Mesothelial cell of epicardium (in vitro differentiated cells): ENCODE measurements around the gene SOSTDC1. TPM values are rescaled to one million over a fixed set of nuclear protein-coding genes. Genes with fewer than 3 reads are reported as not detected.
A peak's percentile ranks its signal among the peaks of the same experiment; 100 is the strongest.

Source experiments
- DNase-seq, 2 experiments: peaks; one replicate each; pipeline ENCODE4 v3.0.0; 2021; ENCODE audit warnings: low spot score in 2 of 2; ENCODE audit not compliant: unreplicated experiment in 2 of 2
- H3K27ac Mint-ChIP-seq: 2 replicates; pipeline ENCODE4 v1.8.0; 2021; ENCODE audit warnings: mixed read lengths
- H3K27me3 Mint-ChIP-seq: 2 replicates; pipeline ENCODE4 v1.8.0; 2021; ENCODE audit warnings: low read depth, mixed read lengths
- H3K36me3 Mint-ChIP-seq: 2 replicates; pipeline ENCODE4 v1.8.0; 2021; ENCODE audit warnings: mixed read lengths
- H3K4me1 Mint-ChIP-seq: 2 replicates; pipeline ENCODE4 v1.8.0; 2021; ENCODE audit warnings: mixed read lengths
- H3K4me3 Mint-ChIP-seq: 2 replicates; pipeline ENCODE4 v1.8.0; 2021; ENCODE audit warnings: mild to moderate bottlenecking, moderate library complexity, mixed read lengths
- H3K9me3 Mint-ChIP-seq: 2 replicates; pipeline ENCODE4 v1.8.0; 2021; ENCODE audit warnings: mixed read lengths
- CTCF ChIP-seq: fragments of 200-600 bp; sonication (generic); IDR thresholded peaks from one replicate; pipeline ENCODE4 v1.5.0; 2021; ENCODE audit warnings: antibody characterized with exemption; ENCODE audit not compliant: unreplicated experiment
- total RNA-seq: library from RNA; stranded (reverse); gene quantifications from 3 replicates; pipeline ENCODE4 v1.2.1, GENCODE V29; 2021

SOSTDC1 gene
- total RNA-seq, 1 donor from 2014 or later: 13.0 TPM

- no peak for TF ChIP-seq CTCF
- peaks cover 27% of the 10 kb centered on the region for H3K4me1 Mint-ChIP-seq
- no peak overlapping the region for H3K4me3 Mint-ChIP-seq
- H3K27ac Mint-ChIP-seq: peak overlapping the region; percentile 59
- H3K36me3 Mint-ChIP-seq: no peaks in the 10 kb centered on the region
- H3K9me3 Mint-ChIP-seq: peaks cover 6% of the 10 kb centered on the region
- no peak for DNase-seq
- H3K27me3 Mint-ChIP-seq: no peaks in the 10 kb centered on the region
Observed at GRCh38 chr7:16422917-16423316, 42.6 kb downstream of the SOSTDC1 start.

GRCh38 chr7:16422103-16422435 lies 43.5 kb downstream of the SOSTDC1 start:
- H3K27ac Mint-ChIP-seq: peak overlapping the region; percentile 94
- TF ChIP-seq CTCF: no peak
- no peaks in the 10 kb centered on the region for H3K36me3 Mint-ChIP-seq
- H3K4me3 Mint-ChIP-seq: peak overlapping the region; percentile 64
- H3K9me3 Mint-ChIP-seq: peaks cover 6% of the 10 kb centered on the region
- no peaks in the 10 kb centered on the region for H3K27me3 Mint-ChIP-seq
- DNase-seq: no peak
- H3K4me1 Mint-ChIP-seq: peaks cover 27% of the 10 kb centered on the region

GRCh38 chr7:16421333-16422102 lies 44.0 kb downstream of the SOSTDC1 start, which contains the start of gene CRPPA:
Gene CRPPA, minus strand, starts transcription at chr7:16421538. Its CDS starts 216 bp downstream, at chr7:16421322.
- Mint-ChIP-seq H3K4me1 (peaks cover 27% of the 10 kb centered on the region), H3K27me3 (no peaks in the 10 kb centered on the region), H3K36me3 (peaks cover 3% of the 10 kb centered on the region), H3K9me3 (peaks cover 6% of the 10 kb centered on the region), H3K4me3 (peak within 1 kb of the TSS; percentile 85), H3K27ac (peak within 1 kb of the TSS; percentile 98)
- peak in 1 of 2 experiments; percentile 63 for DNase-seq
- TF ChIP-seq CTCF: no peak

GRCh38 chr7:16420649-16421332 lies 44.7 kb downstream of the SOSTDC1 start:
- peak; percentile 71 to 83 for DNase-seq
- peaks cover 6% of the 10 kb centered on the region for H3K9me3 Mint-ChIP-seq
- peak overlapping the region; percentile 85 for H3K4me3 Mint-ChIP-seq
- peak overlapping the region; percentile 98 for H3K27ac Mint-ChIP-seq
- peaks cover 27% of the 10 kb centered on the region for H3K4me1 Mint-ChIP-seq
- peak; percentile 17 for TF ChIP-seq CTCF
- peaks cover 3% of the 10 kb centered on the region for H3K36me3 Mint-ChIP-seq
- no peaks in the 10 kb centered on the region for H3K27me3 Mint-ChIP-seq

- Mint-ChIP-seq H3K9me3 (peaks cover 6% of the 10 kb centered on the region), H3K36me3 (peaks cover 3% of the 10 kb centered on the region), H3K27ac (peak overlapping the region; percentile 98), H3K4me3 (peak overlapping the region; percentile 85), H3K4me1 (peaks cover 27% of the 10 kb centered on the region), H3K27me3 (no peaks in the 10 kb centered on the region)
- TF ChIP-seq CTCF: no peak
- DNase-seq: no peak
Observed at GRCh38 chr7:16420329-16420648, 45.2 kb downstream of the SOSTDC1 start.
